ENCODE measurements around the gene DOCK1. TPM values are rescaled to one million over a fixed set of nuclear protein-coding genes. Genes with fewer than 3 reads are reported as not detected.

Gene DOCK1
- total RNA-seq, 2 experiments from 2014 or later: 0.14 to 0.18 TPM

DNA sequence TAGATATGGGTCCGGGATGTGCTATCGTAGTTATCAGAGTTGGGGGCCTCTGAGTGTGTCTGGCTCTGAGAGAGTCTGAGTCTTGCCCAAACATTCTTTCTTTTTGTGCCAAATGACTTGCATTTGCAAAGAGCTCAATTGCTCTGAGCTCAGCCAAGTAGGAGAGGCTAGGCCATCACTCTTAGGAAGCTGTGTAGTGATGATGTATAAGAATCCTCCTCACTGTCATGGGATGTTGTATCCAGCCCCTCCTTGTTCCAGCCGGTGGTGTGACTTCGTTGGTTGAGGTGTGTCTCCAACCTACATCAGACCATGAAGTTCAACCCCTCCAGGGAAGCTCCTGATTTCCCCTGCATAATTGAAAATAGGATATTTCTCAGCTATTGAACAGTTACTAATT is 546.4 kb downstream of the DOCK1 start:
- CTCF ChIA-PET: no interaction called here

GRCh38 chr10:127452568-127452967 is 547.3 kb downstream of the DOCK1 start:
- intact Hi-C loops (cut with micrococcal nuclease): no loop called here
- TF ChIP-seq, protein P1, sequence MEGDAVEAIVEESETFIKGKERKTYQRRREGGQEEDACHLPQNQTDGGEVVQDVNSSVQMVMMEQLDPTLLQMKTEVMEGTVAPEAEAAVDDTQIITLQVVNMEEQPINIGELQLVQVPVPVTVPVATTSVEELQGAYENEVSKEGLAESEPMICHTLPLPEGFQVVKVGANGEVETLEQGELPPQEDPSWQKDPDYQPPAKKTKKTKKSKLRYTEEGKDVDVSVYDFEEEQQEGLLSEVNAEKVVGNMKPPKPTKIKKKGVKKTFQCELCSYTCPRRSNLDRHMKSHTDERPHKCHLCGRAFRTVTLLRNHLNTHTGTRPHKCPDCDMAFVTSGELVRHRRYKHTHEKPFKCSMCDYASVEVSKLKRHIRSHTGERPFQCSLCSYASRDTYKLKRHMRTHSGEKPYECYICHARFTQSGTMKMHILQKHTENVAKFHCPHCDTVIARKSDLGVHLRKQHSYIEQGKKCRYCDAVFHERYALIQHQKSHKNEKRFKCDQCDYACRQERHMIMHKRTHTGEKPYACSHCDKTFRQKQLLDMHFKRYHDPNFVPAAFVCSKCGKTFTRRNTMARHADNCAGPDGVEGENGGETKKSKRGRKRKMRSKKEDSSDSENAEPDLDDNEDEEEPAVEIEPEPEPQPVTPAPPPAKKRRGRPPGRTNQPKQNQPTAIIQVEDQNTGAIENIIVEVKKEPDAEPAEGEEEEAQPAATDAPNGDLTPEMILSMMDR (IDR thresholded peaks at IDR 0.05): no peak
- H3K36me3 Mint-ChIP-seq (ENCODE audit: low read depth): no peaks in the 10 kb centered on the region
- H3K9me3 Mint-ChIP-seq: no peaks in the 10 kb centered on the region
- no peaks in the 10 kb centered on the region for H3K27me3 Mint-ChIP-seq
- no peaks in the 10 kb centered on the region for H3K4me1 Mint-ChIP-seq (ENCODE audit: low read depth)
- DNase-seq (no peak), ATAC-seq (no peak)
- H3K4me3 Mint-ChIP-seq: no peak overlapping the region
- CTCF ChIA-PET: no interaction called here
- POLR2A ChIA-PET: no interaction called here
- no peak overlapping the region for H3K27ac Mint-ChIP-seq

More for the DNA sequence above, 546.4 kb downstream of the DOCK1 start:
- no peaks in the 10 kb centered on the region for H3K27me3 Mint-ChIP-seq
- intact Hi-C loops (cut with micrococcal nuclease): no loop called here
- no peaks in the 10 kb centered on the region for H3K9me3 Mint-ChIP-seq
- H3K4me1 Mint-ChIP-seq (ENCODE audit: low read depth): no peaks in the 10 kb centered on the region
- DNase-seq (no peak), ATAC-seq (no peak)
- no peaks in the 10 kb centered on the region for H3K36me3 Mint-ChIP-seq (ENCODE audit: low read depth)
- no peak overlapping the region for H3K27ac Mint-ChIP-seq
- H3K4me3 Mint-ChIP-seq: no peak overlapping the region
- POLR2A ChIA-PET: no interaction called here
- TF ChIP-seq, protein P1 (IDR thresholded peaks at IDR 0.05): no peak

GRCh38 chr10:127453706-127454105 is 548.5 kb downstream of the DOCK1 start:
- Mint-ChIP-seq H3K27me3 (no peaks in the 10 kb centered on the region), H3K27ac (no peak overlapping the region), H3K4me1 (ENCODE audit: low read depth) (no peaks in the 10 kb centered on the region), H3K36me3 (ENCODE audit: low read depth) (no peaks in the 10 kb centered on the region), H3K9me3 (no peaks in the 10 kb centered on the region), H3K4me3 (no peak overlapping the region)
- CTCF ChIA-PET: no interaction called here
- intact Hi-C loops (cut with micrococcal nuclease): no loop called here
- ATAC-seq (no peak), DNase-seq (no peak)
- TF ChIP-seq, protein P1 (IDR thresholded peaks at IDR 0.05): no peak
- POLR2A ChIA-PET: no interaction called here

GRCh38 chr10:127456122-127456521 is 550.9 kb downstream of the DOCK1 start:
- intact Hi-C loops (cut with micrococcal nuclease): no loop called here
- TF ChIP-seq, protein P1 (IDR thresholded peaks at IDR 0.05): no peak
- no peaks in the 10 kb centered on the region for H3K9me3 Mint-ChIP-seq
- CTCF ChIA-PET: no interaction called here
- no peaks in the 10 kb centered on the region for H3K4me1 Mint-ChIP-seq (ENCODE audit: low read depth)
- ATAC-seq (no peak), DNase-seq (no peak)
- H3K27ac Mint-ChIP-seq: no peak overlapping the region
- H3K27me3 Mint-ChIP-seq: no peaks in the 10 kb centered on the region
- H3K36me3 Mint-ChIP-seq (ENCODE audit: low read depth): no peaks in the 10 kb centered on the region
- no peak overlapping the region for H3K4me3 Mint-ChIP-seq
- POLR2A ChIA-PET: no interaction called here

- no peak for ATAC-seq
- Mint-ChIP-seq H3K9me3 (no peaks in the 10 kb centered on the region), H3K4me1 (ENCODE audit: low read depth) (no peaks in the 10 kb centered on the region), H3K27me3 (no peaks in the 10 kb centered on the region), H3K36me3 (ENCODE audit: low read depth) (no peaks in the 10 kb centered on the region), H3K27ac (no peak overlapping the region), H3K4me3 (no peak overlapping the region)
- CTCF ChIA-PET: no interaction called here
- TF ChIP-seq, protein P1 (IDR thresholded peaks at IDR 0.05): no peak
- POLR2A ChIA-PET: no interaction called here
- no peak for DNase-seq
- intact Hi-C loops (cut with micrococcal nuclease): no loop called here
Observed at GRCh38 chr10:127458016-127458810, 553.0 kb downstream of the DOCK1 start.
